Epithelial cell of esophagus (primary cell): ENCODE measurements around the gene ATP10A.
A peak's percentile ranks its signal among the peaks of the same experiment; 100 is the strongest.

ENCODE experiments used
- DNase-seq: peaks from one replicate; pipeline ENCODE4 v3.0.0; 2010; ENCODE audit warnings: low read depth
- H3K4me3 ChIP-seq: 2 replicates; pipeline ENCODE4 v1.5.1; 2011; ENCODE audit warnings: mild to moderate bottlenecking, low read length, control low read depth
- TF ChIP-seq, protein P1 (sequence below): IDR thresholded peaks from 2 replicates; pipeline ENCODE4 v1.5.1; 2011; ENCODE audit warnings: low read depth, mild to moderate bottlenecking, low read length, control low read depth, inconsistent platforms; ENCODE audit not compliant: insufficient read depth; ENCODE audit errors: missing control alignments

ATP10A gene

DNA sequence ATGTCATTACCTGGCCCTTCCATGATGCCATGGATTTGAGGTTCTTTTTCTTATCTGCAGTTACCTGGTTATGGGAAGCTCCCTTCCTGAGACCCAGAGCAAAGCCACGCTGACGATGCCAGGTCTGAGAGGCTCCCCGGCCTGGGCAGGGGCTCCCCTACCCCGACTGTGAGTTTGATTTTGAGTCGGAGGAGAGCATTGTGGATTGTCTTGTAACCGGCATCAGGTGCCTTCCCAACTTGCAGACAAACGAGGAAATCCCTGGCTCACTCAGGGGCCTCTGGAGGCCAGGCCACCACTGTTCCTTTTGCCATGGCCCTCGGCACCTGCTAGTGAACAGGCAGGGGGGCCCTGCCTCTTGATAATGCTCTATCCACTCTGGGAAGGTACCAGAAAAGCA lies 151.4 kb downstream of the ATP10A start:
- H3K4me3 ChIP-seq, result no peak overlapping the region
- TF ChIP-seq, protein P1, sequence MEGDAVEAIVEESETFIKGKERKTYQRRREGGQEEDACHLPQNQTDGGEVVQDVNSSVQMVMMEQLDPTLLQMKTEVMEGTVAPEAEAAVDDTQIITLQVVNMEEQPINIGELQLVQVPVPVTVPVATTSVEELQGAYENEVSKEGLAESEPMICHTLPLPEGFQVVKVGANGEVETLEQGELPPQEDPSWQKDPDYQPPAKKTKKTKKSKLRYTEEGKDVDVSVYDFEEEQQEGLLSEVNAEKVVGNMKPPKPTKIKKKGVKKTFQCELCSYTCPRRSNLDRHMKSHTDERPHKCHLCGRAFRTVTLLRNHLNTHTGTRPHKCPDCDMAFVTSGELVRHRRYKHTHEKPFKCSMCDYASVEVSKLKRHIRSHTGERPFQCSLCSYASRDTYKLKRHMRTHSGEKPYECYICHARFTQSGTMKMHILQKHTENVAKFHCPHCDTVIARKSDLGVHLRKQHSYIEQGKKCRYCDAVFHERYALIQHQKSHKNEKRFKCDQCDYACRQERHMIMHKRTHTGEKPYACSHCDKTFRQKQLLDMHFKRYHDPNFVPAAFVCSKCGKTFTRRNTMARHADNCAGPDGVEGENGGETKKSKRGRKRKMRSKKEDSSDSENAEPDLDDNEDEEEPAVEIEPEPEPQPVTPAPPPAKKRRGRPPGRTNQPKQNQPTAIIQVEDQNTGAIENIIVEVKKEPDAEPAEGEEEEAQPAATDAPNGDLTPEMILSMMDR, result no peak
- DNase-seq, result no peak

DNA sequence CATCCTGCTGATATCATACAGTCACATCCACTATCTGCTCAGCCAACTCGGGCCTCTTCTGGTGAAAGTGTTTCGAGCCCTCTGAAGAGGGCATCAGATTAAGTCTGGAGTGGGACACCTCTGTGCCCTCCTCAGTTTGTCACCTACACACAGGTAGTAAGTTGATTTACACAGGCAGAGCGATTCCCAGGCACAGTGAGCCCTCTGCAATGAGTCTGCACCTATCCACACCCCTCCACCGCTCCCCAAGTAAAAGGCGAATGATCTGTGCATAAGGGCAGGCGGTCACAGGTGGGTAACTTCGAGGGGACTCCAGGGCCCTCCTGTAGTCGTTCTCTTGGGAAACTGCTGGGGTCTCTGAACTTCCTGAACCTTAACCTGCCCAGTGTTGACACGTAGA lies 152.0 kb downstream of the ATP10A start:
- TF ChIP-seq, protein P1, result no peak
- DNase-seq, result no peak
- H3K4me3 ChIP-seq, result no peak overlapping the region

DNA sequence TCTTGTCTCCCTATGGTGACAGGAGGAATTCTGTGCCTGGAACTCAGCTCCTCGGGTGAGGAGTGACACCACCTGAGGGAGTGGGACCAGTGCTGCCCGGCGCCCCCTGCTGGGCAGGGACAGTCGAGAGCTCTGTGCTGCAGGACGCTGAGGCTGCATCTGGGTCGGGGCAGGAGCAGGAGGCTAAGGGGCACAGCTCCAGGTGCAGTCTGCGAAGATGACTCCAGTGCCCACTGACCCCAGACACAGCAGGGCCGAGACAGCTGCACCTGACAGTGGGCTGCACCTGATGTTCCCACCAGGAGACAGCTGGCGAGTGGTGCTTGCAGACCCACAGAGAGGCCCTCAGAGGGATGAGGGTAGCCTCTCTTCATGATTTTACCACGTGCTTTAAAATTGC lies 152.9 kb downstream of the ATP10A start:
- H3K4me3 ChIP-seq, result no peak overlapping the region
- no peak for DNase-seq
- TF ChIP-seq, protein P1, result peak; percentile 25

- TF ChIP-seq, protein P1, result no peak
- H3K4me3 ChIP-seq, result no peak overlapping the region
- no peak for DNase-seq
Measured at GRCh38 chr15:25709437-25710159, 153.5 kb downstream of the ATP10A start.

- H3K4me3 ChIP-seq, result no peak overlapping the region
- DNase-seq, result no peak
- TF ChIP-seq, protein P1, result no peak
Measured at GRCh38 chr15:25708391-25708790, 154.7 kb downstream of the ATP10A start.

- no peak for DNase-seq
- no peak overlapping the region for H3K4me3 ChIP-seq
- TF ChIP-seq, protein P1, result no peak
Measured at GRCh38 chr15:25707656-25708365, 155.3 kb downstream of the ATP10A start.
